ENCODE results near the gene BLACAT1.

The BLACAT1 gene

DNA sequence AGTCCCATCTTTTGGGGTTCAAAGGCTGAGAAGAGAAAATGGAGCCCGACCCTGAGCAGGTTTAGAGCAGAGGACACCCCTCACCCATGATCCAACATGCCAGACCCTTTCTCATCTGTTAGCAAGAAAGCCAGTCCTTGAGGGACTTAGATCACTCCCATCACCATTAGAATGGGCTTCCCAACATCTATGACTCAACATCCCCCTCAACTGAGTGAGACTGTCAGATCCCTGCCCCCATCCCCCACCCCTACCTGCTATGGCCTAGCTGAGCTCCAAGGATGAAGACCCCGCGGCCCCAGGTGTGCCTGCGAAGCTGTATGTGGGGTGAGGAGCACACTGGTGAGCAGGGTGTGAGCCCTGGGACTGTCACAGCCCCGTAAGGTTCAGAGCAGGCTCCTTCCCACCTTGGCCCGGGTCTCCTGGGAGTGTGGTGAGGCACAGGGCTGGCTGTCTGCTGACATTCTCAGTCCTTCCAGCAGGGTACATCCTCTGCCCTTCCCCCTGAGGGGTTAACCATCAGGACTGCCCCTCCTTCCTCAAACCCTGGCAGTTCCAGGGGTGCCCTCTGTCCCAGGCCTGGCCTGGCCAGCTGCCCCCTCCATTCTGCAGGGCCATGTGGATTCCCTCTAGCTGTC is 21.4 kb upstream of the BLACAT1 start:
- TF ChIP-seq ZNF274 (IDR thresholded peaks at IDR 0.05; ENCODE audit: low read depth, low read length): no peak
- H3K4me3 ChIP-seq (ENCODE audit: low read length): no peak overlapping the region

DNA sequence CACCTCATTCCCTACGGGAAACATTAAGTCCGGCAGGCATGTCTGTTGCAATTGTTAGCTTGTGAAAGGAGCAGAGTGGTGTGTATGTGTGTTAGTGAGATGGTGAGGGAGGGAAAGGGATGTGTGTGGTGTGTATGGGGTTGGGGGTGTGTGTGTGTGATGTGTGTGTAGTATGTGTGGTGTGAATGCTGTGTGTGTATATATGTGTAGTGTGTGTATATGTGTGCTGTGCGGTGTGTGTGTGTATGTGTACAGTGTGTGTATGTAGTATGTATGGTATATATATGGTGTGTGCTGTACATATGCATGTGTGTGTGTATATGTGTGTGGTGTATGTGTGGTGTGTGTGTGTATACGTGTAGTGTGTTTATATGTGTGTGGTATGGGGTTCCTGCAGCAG is 20.8 kb upstream of the BLACAT1 start:
- H3K4me3 ChIP-seq (ENCODE audit: low read length): no peak overlapping the region
- no peak for TF ChIP-seq ZNF274 (IDR thresholded peaks at IDR 0.05; ENCODE audit: low read depth, low read length)

DNA sequence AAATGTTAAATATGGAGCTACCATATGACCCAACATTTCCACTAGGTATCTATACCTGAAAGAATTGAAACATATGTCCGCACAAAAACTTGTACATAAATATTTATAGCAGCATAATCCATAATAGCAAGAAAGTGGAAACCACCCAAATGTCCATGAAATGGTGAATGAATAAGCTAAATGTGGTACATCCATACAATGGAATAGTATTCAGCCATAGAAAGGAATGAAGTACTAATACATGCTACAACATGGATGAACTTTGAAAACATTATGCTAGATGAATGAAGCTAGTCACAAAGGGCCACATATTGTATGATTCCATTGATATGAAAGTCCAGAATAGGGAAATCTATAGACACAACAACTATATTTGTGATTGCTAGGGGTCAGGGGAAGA is 20.0 kb upstream of the BLACAT1 start:
- TF ChIP-seq ZNF274 (IDR thresholded peaks at IDR 0.05; ENCODE audit: low read depth, low read length): no peak
- no peak overlapping the region for H3K4me3 ChIP-seq (ENCODE audit: low read length)

DNA sequence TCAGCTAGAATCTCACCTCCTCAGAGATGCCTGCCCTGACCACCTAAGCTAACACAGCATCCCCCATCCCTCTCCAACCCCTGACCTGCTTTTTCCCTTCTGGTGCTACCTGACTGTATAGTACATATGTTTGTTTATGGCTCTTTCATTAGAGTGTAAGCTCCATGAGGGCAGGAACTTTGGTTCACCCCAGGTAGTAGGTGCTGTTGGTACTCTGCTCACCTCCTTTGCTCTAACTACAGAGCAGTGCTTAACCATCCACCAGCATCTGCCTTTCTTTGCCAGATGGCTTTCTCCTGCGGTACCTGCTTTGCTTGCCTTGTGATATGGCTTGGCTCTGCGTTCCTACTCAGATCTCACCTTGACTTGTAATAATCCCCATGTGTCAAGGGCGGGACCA is 18.7 kb upstream of the BLACAT1 start:
- TF ChIP-seq ZNF274 (IDR thresholded peaks at IDR 0.05; ENCODE audit: low read depth, low read length): no peak
- no peak overlapping the region for H3K4me3 ChIP-seq (ENCODE audit: low read length)

DNA sequence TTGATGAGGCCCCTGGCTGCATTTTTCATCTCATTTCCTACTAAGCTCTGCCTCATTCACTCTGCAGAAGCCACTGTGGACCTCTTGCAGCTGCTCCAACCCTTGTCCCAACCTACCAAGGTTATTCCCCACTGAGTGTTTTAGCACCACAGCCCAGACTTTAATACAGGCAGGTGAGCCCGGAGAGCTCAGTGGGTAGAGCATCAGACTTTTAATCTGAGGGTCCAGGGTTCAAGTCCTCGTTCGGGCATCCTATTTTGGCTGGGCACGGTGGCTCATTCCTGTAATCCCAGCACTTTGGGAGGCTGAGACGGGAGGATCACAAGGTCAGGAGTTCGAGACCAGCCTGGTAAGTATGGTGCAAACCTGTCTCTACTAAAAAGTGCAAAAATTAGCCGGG is 18.1 kb upstream of the BLACAT1 start:
- H3K4me3 ChIP-seq (ENCODE audit: low read length): no peak overlapping the region
- no peak for TF ChIP-seq ZNF274 (IDR thresholded peaks at IDR 0.05; ENCODE audit: low read depth, low read length)

DNA sequence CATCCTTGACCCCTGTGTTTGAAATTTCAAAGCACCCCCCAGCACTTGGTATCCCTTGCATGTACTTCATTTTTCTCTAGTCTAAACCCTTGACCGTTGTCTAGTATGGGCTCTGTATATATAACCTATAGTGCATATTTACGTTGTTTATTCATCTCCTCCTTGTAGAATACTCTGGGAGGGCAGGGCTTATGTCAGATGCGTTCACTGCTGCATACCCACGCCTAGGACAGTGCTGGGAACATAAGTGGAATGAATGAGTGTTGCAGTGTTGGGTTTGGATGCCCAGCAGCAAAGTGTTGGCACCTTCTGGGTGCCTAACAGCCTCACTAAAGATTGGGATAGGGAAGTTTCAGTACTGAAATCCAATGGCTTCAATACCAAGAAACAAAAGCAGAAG is 17.6 kb upstream of the BLACAT1 start:
- TF ChIP-seq ZNF274 (IDR thresholded peaks at IDR 0.05; ENCODE audit: low read depth, low read length): no peak
- H3K4me3 ChIP-seq (ENCODE audit: low read length): no peak overlapping the region

DNA sequence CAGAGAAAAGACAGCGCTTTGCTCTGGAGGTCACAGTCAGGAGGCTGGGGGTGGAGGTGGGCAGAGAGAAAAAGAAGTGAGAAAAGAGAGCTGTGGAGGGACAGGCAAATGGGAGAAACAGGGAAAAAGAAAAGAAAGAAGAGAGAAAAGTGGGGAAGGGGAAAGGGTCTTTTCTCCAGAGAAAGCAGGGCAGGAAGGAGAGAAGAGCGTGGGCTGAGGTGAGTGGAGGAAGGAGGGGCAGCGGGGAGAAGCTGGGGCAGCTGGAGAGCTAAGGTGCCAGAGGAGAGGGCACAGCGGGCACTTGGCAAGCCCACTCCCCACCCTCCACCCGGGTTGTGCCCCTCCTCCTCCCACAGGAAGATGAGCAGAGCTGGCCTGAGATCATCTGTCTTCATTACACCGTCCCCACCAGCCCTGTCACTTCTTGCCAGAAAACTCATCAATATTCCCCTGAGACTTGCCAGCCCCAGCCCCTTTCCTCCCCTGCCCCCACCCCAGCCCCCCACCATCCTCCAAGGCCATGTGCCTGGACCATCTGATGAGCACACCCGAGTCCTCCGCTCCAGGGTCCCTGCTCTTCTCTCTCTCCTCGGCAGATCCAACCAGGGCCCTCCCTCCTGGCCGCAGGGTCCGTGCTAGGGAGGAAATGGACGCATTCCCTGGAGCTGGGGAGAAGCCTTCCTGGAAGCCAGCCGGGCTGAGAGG is 17.0 kb upstream of the BLACAT1 start:
- TF ChIP-seq ZNF274 (IDR thresholded peaks at IDR 0.05; ENCODE audit: low read depth, low read length): no peak
- H3K4me3 ChIP-seq (ENCODE audit: low read length): no peak overlapping the region

DNA sequence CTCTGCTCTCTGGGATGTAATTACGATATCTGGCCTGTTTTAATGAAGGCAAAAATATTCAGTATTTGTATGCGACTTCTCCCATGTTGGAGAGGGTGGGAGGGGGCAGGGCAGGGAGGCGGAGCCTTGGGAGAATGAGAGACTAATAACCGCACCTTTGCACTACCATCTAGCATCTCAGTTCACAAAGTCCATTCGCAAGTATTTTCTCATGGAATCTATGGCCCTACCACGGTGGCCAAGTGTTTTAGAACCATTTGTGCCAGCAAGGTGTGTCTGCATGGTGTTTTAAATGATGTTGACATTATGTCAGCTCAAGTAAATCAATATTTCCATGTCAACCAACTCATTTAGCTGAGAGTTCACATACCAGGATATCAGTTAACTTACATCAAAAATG is 14.3 kb upstream of the BLACAT1 start:
- no peak overlapping the region for H3K4me3 ChIP-seq (ENCODE audit: low read length)
- TF ChIP-seq ZNF274 (IDR thresholded peaks at IDR 0.05; ENCODE audit: low read depth, low read length): no peak

DNA sequence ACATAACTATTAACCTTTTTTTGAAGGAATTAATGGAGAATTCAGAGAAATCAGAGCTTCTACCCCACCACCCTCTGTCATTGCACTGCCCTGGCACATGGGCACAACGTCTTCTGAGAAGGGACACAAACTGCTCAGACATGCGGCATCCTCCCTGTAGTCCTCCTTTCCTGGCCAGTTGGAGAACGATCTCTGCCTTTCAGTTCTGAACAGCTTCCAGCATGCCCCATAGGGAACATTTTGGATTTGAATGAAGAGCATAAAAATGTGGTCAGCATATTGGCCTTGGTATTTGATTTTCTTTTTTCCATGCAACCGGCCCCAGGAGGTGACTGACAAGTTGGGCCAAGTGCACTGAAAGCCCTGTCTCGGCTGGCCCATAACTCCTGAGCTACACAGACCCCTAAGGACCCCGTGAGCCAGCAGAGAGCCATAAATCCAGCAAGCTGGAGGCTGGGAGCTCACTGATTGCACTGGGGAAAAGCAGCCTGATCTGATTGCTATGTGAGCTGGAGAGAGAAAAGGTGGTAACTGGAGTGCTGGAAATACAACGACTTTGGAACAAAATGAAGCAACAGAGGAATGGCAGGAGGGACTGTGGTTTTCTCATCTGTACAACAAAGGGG is 10.9 kb upstream of the BLACAT1 start:
- no peak for TF ChIP-seq ZNF274 (IDR thresholded peaks at IDR 0.05; ENCODE audit: low read depth, low read length)
- no peak overlapping the region for H3K4me3 ChIP-seq (ENCODE audit: low read length)

DNA sequence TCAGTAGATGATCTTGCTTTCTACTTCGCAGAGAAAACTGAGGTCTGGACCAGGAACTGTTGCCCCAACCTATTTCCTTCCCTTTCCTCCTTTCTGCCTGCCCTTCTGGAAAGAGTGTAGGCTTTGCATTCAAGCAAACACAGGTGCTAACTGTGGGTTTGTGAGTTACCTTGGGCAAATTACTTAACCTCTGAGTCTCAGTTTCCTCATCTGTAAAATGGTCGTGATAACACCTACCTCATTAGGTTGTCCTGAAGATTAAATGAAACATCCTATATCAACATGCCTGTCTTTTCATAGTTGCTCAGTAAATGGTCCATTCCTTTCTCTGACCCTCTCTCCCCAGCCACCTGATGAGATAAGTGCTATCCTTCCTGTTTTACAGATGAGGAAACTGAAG is 9.5 kb upstream of the BLACAT1 start:
- H3K4me3 ChIP-seq (ENCODE audit: low read length): no peak overlapping the region
- TF ChIP-seq ZNF274 (IDR thresholded peaks at IDR 0.05; ENCODE audit: low read depth, low read length): no peak

DNA sequence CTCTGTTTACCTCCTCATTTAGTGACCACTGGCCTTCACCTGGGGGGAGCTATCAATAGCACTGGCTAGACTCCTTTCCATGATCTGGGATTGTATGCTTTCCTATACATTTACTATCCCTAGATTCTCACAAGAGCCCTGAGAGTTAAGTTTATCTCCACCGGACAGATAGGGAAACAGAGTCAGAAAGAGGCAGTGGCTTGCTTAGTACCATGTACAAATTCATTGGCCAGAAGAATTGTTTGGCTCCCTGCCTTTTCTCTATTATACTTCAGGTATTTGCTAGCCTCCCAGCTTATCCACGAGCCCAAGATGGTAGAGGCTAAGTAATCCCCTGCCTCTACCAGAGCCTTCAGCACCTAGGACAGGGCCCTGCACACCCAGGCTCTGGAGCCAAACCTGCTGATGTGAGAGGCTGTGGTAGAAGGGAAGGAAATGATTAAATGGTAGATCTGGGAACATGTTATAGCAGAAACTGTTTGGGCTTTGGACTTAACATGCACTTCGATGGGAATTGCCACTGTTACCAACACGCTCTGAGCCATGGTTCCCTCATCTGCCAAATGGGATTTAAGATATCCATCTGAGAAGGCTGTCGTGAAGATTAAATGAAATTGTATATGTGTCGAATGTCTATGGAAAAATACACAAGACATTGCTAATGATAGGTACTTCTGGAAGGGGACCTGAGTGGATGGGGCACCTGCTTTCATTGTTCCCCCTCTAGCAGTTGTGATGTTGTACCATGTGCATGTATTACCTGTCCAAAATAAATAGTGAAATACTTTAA is 3.1 kb upstream of the BLACAT1 start:
- no peak overlapping the region for H3K4me3 ChIP-seq (ENCODE audit: low read length)
- TF ChIP-seq ZNF274 (IDR thresholded peaks at IDR 0.05; ENCODE audit: low read depth, low read length): no peak

DNA sequence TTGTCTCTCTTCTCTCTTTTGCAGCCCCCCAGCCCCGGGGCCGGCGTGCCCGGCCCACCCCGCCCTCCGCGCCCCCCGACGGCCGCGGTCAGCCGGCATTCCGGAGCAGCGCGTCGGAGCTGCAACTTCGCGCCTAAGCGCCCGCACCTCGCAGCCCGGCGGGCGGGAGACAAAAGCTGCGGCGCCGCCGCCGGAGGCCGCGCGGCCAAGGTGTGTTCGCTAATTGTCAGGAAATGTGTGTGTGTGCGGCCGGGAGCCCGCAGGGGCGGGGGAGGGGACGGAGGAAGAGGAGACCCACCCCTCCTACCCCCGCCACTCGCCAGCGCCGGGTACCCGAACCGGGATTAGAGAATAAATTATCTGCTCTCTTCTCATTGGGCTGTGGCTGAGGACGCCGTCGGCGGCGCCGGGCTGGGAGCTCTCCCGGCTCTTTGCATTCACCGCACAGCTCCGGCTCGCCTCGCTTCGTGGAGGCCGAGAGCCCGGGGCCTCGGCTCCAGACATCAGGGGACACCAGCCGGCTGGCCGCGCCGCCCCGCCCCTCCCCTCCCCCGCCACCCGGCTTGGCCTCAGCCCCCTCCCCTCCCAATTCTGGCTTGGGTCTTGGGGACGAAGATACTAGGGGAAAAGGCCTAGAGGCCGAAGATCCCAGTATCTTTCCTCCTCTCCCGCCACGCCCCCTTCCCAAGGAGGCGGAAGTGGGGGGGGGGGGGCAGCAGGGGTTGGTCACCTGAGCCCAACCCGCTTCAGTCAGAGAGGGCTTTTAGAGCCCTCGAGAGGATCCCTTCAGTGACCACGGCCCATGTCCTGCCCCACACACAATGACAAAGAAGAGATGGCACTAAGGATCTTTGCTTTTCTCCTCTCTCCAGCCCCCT is 1.3 kb upstream of the BLACAT1 start:
- no peak overlapping the region for H3K4me3 ChIP-seq (ENCODE audit: low read length)

DNA sequence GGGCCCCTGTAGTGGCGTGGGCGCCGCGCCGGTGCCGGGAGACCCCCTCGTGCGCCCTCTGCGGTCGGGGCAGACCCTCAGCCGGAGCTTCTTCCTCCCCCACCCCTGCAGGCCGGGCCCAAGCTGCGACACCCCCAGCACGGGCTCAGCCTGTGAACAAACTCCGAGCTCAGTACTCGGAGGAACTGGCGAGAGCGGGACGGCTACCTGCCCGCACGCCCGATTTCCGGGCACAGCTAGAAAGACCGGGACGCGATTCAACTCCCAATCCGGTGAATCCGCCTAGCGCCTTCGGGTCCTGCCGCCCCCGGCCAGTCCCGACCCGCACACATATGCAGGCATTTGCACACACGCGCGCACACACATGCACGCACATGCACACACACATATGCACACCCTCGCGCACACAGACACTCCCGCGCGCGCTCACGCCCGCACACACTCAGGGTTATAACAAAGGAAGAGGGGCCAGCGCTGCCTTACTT is 580 bp upstream of the BLACAT1 start:
- TF ChIP-seq ZNF274 (IDR thresholded peaks at IDR 0.05; ENCODE audit: low read depth, low read length): no peak
- no peak overlapping the region for H3K4me3 ChIP-seq (ENCODE audit: low read length)

More for the DNA sequence above, 1.3 kb upstream of the BLACAT1 start:
- no peak for TF ChIP-seq ZNF274 (IDR thresholded peaks at IDR 0.05; ENCODE audit: low read depth, low read length)

Measured in GM08714 (cell line).